ENCODE data around the gene IFIT2.

DNA sequence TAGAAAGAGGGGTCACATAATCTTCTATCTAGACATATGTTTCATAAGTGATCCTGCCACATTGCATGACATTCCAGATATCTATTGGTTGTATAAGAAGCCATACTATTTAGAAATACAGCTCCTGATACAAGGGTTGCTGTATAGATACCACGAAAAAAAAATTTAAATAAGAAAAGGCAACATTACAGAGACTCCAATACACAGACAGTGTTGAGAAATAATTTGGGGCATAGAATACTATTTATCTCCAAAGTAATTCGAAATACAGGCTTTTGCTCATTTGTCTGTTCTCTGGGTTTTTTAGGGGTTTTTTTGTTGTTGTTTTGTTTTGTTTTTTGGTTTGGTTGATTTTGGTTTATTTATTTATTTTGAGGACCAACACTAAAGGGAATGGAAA, 2.6 kb downstream of the IFIT2 start:
- TF ChIP-seq, protein P1, sequence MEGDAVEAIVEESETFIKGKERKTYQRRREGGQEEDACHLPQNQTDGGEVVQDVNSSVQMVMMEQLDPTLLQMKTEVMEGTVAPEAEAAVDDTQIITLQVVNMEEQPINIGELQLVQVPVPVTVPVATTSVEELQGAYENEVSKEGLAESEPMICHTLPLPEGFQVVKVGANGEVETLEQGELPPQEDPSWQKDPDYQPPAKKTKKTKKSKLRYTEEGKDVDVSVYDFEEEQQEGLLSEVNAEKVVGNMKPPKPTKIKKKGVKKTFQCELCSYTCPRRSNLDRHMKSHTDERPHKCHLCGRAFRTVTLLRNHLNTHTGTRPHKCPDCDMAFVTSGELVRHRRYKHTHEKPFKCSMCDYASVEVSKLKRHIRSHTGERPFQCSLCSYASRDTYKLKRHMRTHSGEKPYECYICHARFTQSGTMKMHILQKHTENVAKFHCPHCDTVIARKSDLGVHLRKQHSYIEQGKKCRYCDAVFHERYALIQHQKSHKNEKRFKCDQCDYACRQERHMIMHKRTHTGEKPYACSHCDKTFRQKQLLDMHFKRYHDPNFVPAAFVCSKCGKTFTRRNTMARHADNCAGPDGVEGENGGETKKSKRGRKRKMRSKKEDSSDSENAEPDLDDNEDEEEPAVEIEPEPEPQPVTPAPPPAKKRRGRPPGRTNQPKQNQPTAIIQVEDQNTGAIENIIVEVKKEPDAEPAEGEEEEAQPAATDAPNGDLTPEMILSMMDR (conservative IDR thresholded peaks at IDR 0.05; ENCODE audit: low read depth in 2 of 2) = no peak
- TF ChIP-seq EZH2 (IDR thresholded peaks at IDR 0.05; ENCODE audit: low read depth, unreplicated experiment) = no peak

Data from GM23338 (cell line).